Kidney capillary endothelial cell (primary cell): ENCODE results near the gene SPTBN1.
A peak's percentile ranks its signal among the peaks of the same experiment; 100 is the strongest.

Source experiments
- DNase-seq: peaks from one replicate; pipeline ENCODE4 v3.0.0-alpha.2; 2018; ENCODE audit warnings: low spot score

SPTBN1 gene

GRCh38 chr2:54455563-54456361 lies at the start of gene SPTBN1:
SPTBN1 (plus strand) TSS chr2:54456327; CDS start chr2:54526419, 70,092 bp downstream.
- peak; percentile 65 for DNase-seq

DNA sequence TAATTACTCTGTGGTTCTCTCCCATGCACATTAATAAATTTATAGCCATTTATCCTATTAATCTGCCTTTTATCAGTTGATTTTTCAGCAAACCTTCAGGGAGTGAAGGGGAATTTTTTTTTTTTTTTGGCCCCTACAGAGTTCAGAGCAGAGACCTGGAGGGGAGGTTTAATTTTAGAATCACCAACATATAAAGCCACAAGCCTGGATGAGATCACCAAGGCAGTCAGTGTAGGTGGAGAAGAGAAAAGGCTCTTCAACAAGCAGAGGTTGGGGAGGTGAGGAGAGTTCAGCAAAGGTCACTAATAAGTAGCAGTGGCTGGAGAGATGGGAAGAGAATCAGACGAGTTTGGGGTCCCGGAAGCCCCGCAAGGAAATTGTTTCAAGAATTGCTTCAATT lies 48.4 kb upstream of the SPTBN1 start:
- no peak for DNase-seq

GRCh38 chr2:54408288-54408687 lies 47.8 kb upstream of the SPTBN1 start:
- DNase-seq: no peak

- no peak for DNase-seq
These were observed 46.4 kb upstream of the SPTBN1 start for GRCh38 chr2:54409752-54410151.

DNA sequence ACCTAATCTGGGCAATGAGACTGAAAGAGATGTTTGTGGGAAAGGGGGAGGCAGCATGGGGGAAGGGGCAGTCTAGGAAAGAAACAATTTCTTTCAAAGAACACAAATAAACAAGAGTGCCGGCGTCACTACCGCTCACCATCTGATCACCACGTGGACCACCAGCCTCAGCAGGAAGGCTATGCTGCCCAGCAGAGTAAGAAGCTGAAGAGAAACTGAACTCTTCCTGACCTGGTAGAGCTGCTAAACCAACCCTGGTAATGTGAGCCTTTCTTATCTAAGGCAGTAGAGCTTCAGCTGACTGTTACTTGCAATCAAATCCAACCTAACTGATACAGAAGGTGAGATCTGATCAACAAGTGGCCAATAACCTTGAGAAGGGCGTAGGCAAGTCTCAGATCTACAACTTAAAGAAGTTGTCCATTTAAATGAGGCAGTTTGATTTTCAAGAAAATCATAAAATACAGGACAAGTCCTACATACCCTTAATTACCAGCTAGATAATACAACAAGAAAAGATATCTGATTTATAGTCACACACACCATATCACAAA lies 44.2 kb upstream of the SPTBN1 start:
- no peak for DNase-seq

GRCh38 chr2:54416166-54416813 lies 39.8 kb upstream of the SPTBN1 start:
- DNase-seq: peak; percentile 80

GRCh38 chr2:54416938-54417337 lies 39.2 kb upstream of the SPTBN1 start:
- DNase-seq: no peak

DNA sequence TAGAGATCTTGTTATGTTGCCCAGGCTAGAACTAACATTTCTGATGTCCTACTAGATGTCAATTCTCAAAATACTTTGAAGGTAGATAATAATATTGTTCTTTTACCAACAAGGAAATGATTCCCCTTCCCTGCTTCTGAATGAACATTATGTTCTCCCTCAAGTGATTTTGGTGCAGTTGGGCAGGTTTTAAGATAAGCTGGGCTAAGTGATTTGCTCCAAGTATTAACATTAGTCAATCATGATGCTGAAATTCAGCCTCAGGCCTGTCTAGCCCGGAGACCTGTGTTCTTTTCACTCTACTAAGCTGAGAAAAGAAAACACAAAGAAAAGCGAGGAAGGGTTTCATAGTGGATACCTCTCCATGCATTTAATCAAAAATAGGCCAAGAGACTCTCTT lies 38.5 kb upstream of the SPTBN1 start:
- no peak for DNase-seq

GRCh38 chr2:54419388-54419787 lies 36.7 kb upstream of the SPTBN1 start:
- peak; percentile 57 for DNase-seq

- no peak for DNase-seq
These were observed 36.1 kb upstream of the SPTBN1 start for GRCh38 chr2:54419855-54420523.

GRCh38 chr2:54420524-54421172 lies 35.5 kb upstream of the SPTBN1 start:
- DNase-seq: no peak

DNA sequence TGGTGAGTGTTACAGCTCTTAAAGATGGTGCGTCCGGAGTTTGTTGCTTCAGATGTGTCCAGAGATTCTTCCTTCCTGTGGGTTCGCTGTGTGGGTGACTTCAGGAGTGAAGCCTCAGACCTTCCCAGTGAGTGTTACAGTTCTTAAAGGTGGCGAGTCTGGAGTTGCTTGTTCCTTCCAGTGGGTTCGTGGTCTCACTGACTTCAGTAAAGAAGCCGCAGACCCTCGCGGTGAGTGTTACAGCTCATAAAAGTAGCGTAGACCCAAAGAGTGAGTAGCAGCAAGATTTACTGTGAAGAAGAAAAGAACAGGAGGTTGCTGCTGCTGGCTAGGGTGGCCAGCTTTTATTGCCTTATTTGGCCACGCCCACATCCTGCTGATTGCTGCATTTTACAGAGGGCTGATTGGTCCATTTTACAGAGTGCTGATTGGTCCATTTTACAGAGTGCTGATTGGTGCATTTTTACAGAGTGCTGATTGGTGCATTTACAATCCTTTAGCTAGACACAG lies 34.0 kb upstream of the SPTBN1 start:
- DNase-seq: no peak

DNA sequence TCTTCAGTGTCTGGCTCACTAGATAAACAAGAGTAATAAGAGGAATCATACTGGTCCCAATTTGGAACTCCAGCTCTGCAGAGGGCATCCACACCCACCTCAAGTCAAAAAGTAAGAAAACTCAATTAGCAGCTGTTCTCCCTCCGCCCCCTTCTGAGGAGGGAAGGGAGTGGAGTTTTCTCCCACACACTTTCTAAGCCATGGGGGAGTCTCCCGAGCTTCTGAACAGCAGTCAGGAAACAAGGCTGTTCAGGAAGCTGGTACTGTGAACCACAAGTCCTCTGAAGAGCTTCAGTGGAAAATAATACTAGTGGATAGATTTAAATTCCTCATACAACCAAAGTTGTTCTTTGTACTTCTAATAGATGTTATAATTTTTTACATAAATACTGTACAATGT lies 32.9 kb upstream of the SPTBN1 start:
- DNase-seq: no peak

GRCh38 chr2:54424555-54425163 lies 31.5 kb upstream of the SPTBN1 start:
- DNase-seq: no peak

DNA sequence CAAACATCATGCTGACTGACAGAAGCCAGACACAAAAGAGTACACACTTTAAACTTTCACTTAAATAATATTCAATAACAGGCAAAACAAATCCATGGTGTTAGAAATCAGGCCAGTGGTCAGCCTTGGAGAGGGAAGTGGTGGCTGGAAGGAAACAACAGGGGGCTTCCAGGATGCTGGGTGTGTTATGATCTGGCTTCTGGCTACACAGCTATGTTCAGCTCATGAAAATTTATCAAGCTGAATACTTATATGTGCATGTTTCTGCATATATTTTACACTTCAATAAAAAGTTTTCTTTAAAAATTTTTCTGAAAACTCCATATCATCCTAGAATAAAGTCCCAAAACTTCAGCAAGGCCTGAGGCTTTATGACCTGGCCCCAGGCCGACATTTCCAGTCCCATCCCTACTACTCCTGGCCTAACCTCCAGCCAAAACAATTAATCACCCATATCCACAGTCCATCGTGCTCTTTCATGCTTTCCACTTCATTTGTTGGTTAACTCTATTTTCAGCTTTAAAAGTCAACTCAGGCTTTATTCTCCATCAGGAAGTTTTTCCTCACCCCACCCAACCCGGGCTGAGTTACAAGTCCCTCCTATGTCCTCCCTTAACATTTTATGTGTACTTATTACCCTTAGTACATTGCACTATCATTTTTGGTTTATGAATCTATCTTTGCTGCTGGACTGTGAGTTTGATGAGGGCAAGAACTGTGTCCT lies 27.9 kb upstream of the SPTBN1 start:
- no peak for DNase-seq

GRCh38 chr2:54429054-54429453 lies 27.1 kb upstream of the SPTBN1 start:
- DNase-seq: no peak

DNA sequence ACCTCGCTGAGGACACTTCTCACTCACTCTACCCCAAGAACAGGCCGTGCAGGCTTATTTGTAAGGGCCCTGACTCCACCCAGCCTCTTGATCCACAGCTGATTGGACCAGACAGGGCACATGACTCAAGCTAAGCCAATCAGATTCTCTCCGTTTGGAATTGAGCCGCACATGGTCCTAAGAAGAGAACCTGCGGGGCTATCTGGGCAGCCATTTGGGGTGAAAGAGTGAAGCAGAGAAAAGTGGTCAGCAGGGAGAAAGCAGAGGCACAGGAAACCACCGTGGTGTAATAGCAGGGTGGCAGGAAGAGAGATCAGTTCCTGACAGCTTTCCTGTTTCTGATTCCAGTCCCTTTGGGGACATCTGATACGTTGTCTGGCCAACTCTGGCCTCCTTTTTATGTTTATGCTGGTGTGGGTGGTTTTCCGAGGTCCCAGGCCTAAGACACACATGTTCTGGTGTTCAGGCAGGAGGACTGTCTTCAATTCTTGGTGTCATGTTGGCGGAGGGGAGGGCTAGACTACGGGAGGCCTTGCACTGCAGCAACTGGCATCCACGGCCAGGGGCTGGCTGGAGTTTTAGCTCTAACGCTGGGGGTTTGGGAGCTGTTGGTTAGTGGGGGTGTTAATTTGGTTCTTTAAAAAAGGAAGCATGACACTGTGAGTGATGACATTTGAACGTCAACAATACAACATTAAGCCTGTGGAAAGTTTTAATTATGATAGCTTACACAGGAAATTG lies 26.1 kb upstream of the SPTBN1 start:
- peak; percentile 36 for DNase-seq

- no peak for DNase-seq
These were observed 25.5 kb upstream of the SPTBN1 start for GRCh38 chr2:54430649-54431048.

GRCh38 chr2:54432251-54433015 lies 23.7 kb upstream of the SPTBN1 start:
- DNase-seq: no peak
